NCI-H2107 treated with DMSO at 0.1 percent for 48 hours (cell line): Measurements from ENCODE around the gene STMN3.

Experiments
- DNase-seq: peaks from one replicate; lab custom pipeline; 2025; ENCODE audit not compliant: unreplicated experiment; lab: John Stamatoyannopoulos, UW

The STMN3 gene

GRCh38 chr20:63653041-63653973 lies at the start of gene STMN3:
STMN3 (minus strand) TSS chr20:63653424; CDS start chr20:63653345, 79 bp downstream.
- DNase-seq: peak; percentile 77

DNA sequence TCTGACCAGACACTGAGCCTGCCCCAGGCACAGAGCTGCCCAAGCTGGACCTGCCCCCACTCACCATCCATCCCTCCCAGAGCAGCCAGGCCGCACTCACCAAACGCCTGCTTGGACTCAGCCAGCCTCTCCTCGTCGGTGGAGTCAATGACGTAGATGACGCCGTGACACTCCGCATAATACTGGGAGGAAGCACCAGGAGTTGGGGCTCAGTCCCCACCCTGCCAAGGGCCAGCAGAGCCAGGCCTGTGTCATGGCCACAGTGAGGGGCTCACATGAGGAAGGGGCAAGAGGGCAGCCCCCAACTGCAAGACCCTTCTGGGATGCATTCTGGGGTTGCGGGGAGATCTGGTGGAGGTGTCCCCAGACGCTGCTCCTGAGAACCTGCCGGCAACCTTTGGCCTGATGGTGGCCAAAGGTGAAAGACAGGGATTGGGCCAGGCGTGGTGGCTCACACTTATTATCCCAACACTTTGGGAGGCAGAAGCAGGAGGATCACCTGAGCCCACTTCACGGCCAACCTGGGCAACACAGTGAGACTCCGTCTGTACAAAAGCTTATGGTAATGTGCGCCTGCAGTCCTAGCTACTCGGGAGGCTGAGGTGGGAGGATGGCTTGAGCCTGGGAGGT lies 48.9 kb upstream of the STMN3 start:
- DNase-seq: no peak

- no peak for DNase-seq
Observed at GRCh38 chr20:63701329-63702035, 48.3 kb upstream of the STMN3 start.

- no peak for DNase-seq
Observed at GRCh38 chr20:63701051-63701328, 47.8 kb upstream of the STMN3 start.

DNA sequence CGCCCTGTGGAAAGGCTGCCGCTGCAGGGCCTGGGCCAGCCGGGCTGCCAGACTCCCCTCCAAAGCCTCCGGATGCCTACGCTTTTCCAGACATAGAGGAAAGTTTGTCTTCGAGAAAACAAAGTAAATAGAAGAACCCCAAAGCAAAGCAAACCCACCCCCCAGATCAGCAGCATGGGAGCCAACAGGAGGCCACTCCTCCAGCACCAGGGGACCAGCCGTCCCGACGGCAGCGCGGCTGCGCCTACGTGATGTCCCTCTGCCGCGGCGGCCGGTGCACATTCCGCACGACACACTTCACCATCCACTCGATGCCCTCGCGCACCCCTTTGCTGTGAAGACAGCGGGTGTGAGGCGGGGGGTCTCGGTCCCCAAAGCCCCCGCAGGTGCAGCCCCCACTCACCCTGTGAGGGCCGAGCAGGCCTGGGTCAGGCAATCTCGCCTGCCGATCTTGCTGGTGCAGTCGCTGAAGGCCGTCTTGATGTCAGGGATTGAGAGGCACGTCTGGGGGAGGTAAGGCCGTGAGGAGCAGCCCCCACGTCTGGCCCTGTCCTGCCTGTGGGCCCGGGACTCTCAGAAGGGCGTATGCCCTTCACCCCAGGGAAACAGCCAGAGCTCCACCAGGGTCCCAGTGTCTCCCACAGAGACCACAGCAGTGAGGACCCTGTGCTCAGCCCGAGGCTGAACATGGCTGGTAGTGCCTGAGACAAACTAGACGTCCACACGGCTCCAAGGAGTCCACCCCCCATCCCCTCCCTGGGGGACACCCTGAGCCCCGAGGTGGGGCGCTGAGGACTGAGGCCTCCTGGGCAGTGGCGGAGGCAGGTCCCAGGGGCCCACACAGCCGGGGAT lies 47.2 kb upstream of the STMN3 start:
- DNase-seq: no peak

- no peak for DNase-seq
Observed at GRCh38 chr20:63699466-63700198, 46.4 kb upstream of the STMN3 start.

DNA sequence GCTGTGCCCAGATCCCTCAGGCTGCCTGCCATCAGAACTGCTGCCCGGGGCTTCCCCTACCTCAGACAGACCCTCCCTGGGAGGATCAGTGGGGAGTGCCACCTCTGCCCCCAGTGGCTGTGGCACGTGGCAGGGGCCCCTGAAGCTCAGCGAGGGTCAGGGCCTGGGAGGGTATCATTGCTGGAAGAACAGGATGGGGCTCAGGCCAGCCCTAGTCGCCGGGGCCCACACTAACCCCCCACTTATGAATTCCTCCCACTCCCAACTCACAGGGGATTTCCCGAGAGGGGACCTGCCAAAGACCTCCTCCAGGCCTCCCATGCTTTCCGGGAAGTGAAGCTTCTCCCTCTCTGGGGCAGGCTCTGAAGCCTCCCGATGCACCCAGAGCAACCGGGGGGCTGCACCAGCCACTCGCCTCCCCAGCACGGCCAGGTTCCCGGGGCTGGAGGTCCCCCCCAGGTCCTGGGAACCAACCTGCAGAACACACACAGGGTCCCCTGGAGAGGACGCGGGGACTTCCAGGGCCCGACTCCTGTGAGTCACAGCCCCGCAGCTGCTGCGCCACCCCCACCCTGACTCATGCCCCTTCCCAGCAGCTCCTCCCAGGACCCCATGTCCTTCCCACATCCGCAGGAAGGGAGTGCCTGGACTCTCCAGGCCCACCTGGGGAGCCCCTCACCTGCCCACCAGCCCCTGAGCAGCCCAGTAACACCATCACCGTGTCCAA lies 45.7 kb upstream of the STMN3 start:
- DNase-seq: no peak

DNA sequence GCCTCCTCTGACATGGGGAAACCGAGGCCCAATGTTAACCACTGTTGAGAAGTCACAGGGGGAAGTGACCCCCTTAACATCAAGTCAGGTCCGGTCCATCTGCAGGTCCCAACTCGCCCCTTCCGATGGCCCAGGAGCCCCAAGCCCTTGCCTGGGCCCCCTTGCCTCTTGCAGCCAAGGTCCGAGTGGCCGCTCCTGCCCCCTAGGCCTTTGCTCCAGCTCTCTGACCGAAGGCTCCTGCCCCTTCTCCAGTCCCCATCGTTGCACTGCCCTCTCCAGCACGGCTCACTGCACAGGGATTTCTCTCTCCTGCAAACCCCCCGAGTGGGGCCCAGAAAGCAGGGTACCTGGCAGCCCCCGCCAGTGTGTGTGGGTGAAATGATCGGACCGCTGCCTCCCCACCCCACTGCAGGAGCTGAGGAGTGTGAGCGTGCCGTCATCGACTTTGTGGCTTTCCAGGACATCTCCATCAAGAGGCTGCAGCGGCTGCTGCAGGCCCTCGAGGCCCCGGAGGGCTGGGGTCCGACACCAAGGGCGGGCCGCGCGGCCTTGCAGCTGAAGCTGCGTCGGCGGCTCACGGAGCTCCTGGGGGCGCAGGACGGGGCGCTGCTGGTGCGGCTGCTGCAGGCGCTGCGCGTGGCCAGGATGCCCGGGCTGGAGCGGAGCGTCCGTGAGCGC lies 44.8 kb upstream of the STMN3 start:
- DNase-seq: no peak

DNA sequence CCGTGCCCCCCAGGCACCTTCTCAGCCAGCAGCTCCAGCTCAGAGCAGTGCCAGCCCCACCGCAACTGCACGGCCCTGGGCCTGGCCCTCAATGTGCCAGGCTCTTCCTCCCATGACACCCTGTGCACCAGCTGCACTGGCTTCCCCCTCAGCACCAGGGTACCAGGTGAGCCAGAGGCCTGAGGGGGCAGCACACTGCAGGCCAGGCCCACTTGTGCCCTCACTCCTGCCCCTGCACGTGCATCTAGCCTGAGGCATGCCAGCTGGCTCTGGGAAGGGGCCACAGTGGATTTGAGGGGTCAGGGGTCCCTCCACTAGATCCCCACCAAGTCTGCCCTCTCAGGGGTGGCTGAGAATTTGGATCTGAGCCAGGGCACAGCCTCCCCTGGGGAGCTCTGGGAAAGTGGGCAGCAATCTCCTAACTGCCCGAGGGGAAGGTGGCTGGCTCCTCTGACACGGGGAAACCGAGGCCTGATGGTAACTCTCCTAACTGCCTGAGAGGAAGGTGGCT lies 44.2 kb upstream of the STMN3 start:
- DNase-seq: no peak

GRCh38 chr20:63696628-63697356 lies 43.6 kb upstream of the STMN3 start, which contains the start of gene TNFRSF6B:
TNFRSF6B (plus strand) TSS chr20:63696652; CDS start chr20:63696768, 116 bp downstream.
- DNase-seq: no peak

DNA sequence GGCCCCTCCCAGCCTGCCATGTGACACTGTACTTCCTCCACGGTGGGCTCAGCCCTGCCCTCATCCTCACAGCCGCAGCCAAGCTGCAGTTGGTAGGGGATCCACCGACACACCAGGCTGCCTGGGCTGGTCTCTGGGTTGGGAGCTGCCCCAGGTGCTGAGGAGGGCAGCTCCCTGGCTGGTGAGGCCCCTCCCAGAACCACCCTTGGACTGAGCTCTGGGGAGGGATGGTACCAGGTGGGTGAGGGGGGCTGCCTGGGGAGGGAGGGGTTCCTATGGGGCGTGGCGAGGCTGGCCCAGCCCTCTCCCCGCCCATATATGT lies 43.0 kb upstream of the STMN3 start:
- DNase-seq: no peak

- no peak for DNase-seq
Observed at GRCh38 chr20:63695424-63696305, 42.4 kb upstream of the STMN3 start.

GRCh38 chr20:63694584-63695423 lies 41.6 kb upstream of the STMN3 start:
- no peak for DNase-seq

DNA sequence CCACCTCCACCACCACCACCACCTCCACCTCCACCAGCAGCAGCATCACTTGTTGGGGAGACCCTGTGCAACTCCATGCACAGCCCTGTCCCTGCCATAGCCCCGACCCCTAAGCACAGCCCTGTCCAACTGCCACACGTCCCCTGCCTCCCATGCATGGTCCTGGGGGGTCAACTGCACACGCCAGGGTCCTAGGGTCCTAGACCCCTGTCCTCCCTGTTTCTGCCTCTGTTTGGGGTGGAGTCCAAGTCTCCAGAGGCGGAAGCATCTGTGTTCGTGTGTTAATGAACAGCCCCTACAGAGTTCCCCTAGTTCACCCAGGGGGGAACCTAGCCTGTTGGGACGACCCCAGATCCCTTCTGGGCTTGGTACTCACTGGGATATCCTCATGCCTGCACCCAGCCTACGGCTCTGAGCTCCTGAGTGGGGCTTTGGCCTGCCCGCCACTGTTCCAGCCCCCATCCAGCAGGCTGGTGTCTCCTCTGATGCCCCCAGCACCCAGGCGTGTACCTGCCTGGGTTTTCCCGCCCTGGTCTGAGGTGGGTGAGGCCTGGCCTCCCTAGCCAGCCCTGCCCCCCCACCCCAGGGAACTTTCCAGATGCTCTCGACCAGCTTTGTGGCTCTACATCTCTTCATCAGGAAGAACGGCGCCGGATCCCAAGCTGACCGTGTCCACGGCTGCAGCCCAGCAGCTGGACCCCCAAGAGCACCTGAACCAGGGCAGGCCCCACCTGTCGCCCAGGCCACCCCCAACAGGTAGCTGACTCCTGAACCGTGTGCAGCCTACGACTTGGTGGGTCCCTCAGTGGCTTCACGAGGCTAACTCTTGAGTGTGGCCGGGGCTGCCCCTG lies 40.7 kb upstream of the STMN3 start:
- no peak for DNase-seq

- DNase-seq: no peak
Observed at GRCh38 chr20:63693083-63693732, 40.0 kb upstream of the STMN3 start.
